HEK293 (cell line): ENCODE data around the gene INTS14.
A peak's percentile ranks its signal among the peaks of the same experiment; 100 is the strongest.

Source experiments
- CTCF ChIA-PET: fragments of 350-600 bp; formaldehyde crosslinking; extraction: SDS; loops from one replicate; lab custom pipeline; 2021; ENCODE audit warnings: antibody characterized with exemption; lab: Yijun Ruan, JAX
- POLR2A ChIA-PET: fragments of 300-600 bp; formaldehyde crosslinking; extraction: SDS; loops from one replicate; lab custom pipeline; 2020; ENCODE audit warnings: antibody characterized with exemption, inconsistent platforms; lab: Yijun Ruan, JAX
- H3K27ac ChIP-seq: fragments of 200-500 bp; sonication (Bioruptor generic); 2 replicates; pipeline ENCODE4 v1.5.1; 2014; ENCODE audit warnings: low read depth, low read length, control low read depth, inconsistent platforms; ENCODE audit errors: extremely low read depth
- H3K36me3 ChIP-seq, 2 experiments: fragments of 200-500 bp in 1 of 2; sonication (Bioruptor generic) in 1 of 2; 1 replicate in 1 of 2; 2 replicates in 1 of 2; pipeline ENCODE4 v1.5.1; 2014 to 2017; ENCODE audit warnings: inconsistent platforms in 2 of 2, low read length in 2 of 2; ENCODE audit not compliant: control insufficient read depth in 2 of 2, insufficient read depth in 1 of 2
- H3K4me1 ChIP-seq: fragments of 200-500 bp; sonication (Bioruptor generic); 2 replicates; pipeline ENCODE4 v1.5.1; 2014; ENCODE audit warnings: mild to moderate bottlenecking, low read length, inconsistent platforms; ENCODE audit not compliant: control insufficient read depth, insufficient read depth
- H3K4me3 ChIP-seq: 2 replicates; pipeline ENCODE4 v1.5.1; 2011; ENCODE audit warnings: low read depth, mild to moderate bottlenecking, control low read depth, low read length, moderate library complexity
- H3K9me3 ChIP-seq: fragments of 200-500 bp; sonication (Bioruptor generic); 2 replicates; pipeline ENCODE4 v1.5.1; 2014; ENCODE audit warnings: low read depth, low read length, inconsistent platforms; ENCODE audit not compliant: control insufficient read depth, insufficient read depth
- BCL6B ChIP-seq: fragments of 450-650 bp; formaldehyde crosslinking; IDR thresholded peaks from 2 replicates; pipeline ENCODE4 v1.5.1; 2017; ENCODE audit warnings: missing biosample characterization, missing genetic modification characterization
- GFI1B ChIP-seq: fragments of 450-650 bp; formaldehyde crosslinking; IDR thresholded peaks from 2 replicates; pipeline ENCODE4 v1.5.1; 2016; ENCODE audit warnings: missing biosample characterization, missing genetic modification characterization
- KLF17 ChIP-seq: fragments of 450-650 bp; formaldehyde crosslinking; IDR thresholded peaks from 2 replicates; pipeline ENCODE4 v1.5.1; 2016; ENCODE audit warnings: missing biosample characterization, missing genetic modification characterization
- OSR2 ChIP-seq: fragments of 450-650 bp; formaldehyde crosslinking; IDR thresholded peaks from 2 replicates; pipeline ENCODE4 v1.5.1; 2016; ENCODE audit warnings: missing biosample characterization, missing genetic modification characterization
- PRDM10 ChIP-seq: fragments of 450-650 bp; formaldehyde crosslinking; IDR thresholded peaks from 2 replicates; pipeline ENCODE4 v1.5.1; 2016; ENCODE audit warnings: missing biosample characterization, missing genetic modification characterization
- SCRT1 ChIP-seq: fragments of 450-650 bp; formaldehyde crosslinking; IDR thresholded peaks from 2 replicates; pipeline ENCODE4 v1.5.1; 2016; ENCODE audit warnings: missing biosample characterization, missing genetic modification characterization, borderline replicate concordance
- SCRT2 ChIP-seq: fragments of 450-650 bp; formaldehyde crosslinking; IDR thresholded peaks from 2 replicates; pipeline ENCODE4 v1.5.1; 2016; ENCODE audit warnings: missing biosample characterization, missing genetic modification characterization
- WT1 ChIP-seq: fragments of 450-650 bp; formaldehyde crosslinking; IDR thresholded peaks from 2 replicates; pipeline ENCODE4 v1.5.1; 2016; ENCODE audit warnings: missing biosample characterization, missing genetic modification characterization
- ZBTB48 ChIP-seq: fragments of 450-650 bp; formaldehyde crosslinking; IDR thresholded peaks from 2 replicates; pipeline ENCODE4 v1.5.1; 2016; ENCODE audit warnings: missing biosample characterization, missing genetic modification characterization
- ZEB2 ChIP-seq: fragments of 450-650 bp; formaldehyde crosslinking; IDR thresholded peaks from 2 replicates; pipeline ENCODE4 v1.5.1; 2016; ENCODE audit warnings: missing biosample characterization, missing genetic modification characterization
- ZFP37 ChIP-seq: fragments of 450-650 bp; formaldehyde crosslinking; IDR thresholded peaks from 2 replicates; pipeline ENCODE4 v1.5.1; 2016; ENCODE audit warnings: missing biosample characterization, missing genetic modification characterization
- ZNF121 ChIP-seq: fragments of 450-650 bp; formaldehyde crosslinking; IDR thresholded peaks from 2 replicates; pipeline ENCODE4 v1.5.1; 2016; ENCODE audit warnings: missing biosample characterization, missing genetic modification characterization
- ZNF138 ChIP-seq: fragments of 450-650 bp; formaldehyde crosslinking; IDR thresholded peaks from 2 replicates; pipeline ENCODE4 v1.5.1; 2016; ENCODE audit warnings: missing biosample characterization, missing genetic modification characterization, borderline replicate concordance
- ZNF146 ChIP-seq: fragments of 450-650 bp; formaldehyde crosslinking; IDR thresholded peaks from 2 replicates; pipeline ENCODE4 v1.5.1; 2016; ENCODE audit warnings: missing biosample characterization, missing genetic modification characterization
- ZNF184 ChIP-seq: fragments of 450-650 bp; IDR thresholded peaks from 2 replicates; pipeline ENCODE4 v1.5.1; 2018; ENCODE audit warnings: missing biosample characterization, mild to moderate bottlenecking, missing genetic modification characterization
- ZNF2 ChIP-seq: fragments of 450-650 bp; formaldehyde crosslinking; IDR thresholded peaks from 2 replicates; pipeline ENCODE4 v1.5.1; 2016; ENCODE audit warnings: missing biosample characterization, missing genetic modification characterization
- ZNF214 ChIP-seq: fragments of 450-650 bp; formaldehyde crosslinking; IDR thresholded peaks from 2 replicates; pipeline ENCODE4 v1.5.1; 2017; ENCODE audit warnings: missing biosample characterization, mild to moderate bottlenecking, missing genetic modification characterization, borderline replicate concordance
- ZNF335 ChIP-seq: fragments of 450-650 bp; formaldehyde crosslinking; conservative IDR thresholded peaks from 2 replicates; pipeline ENCODE4 v1.5.1; 2016; ENCODE audit warnings: missing biosample characterization, missing genetic modification characterization
- ZNF37A ChIP-seq: fragments of 450-650 bp; IDR thresholded peaks from 2 replicates; pipeline ENCODE4 v1.5.1; 2018; ENCODE audit warnings: missing biosample characterization, missing genetic modification characterization
- ZNF513 ChIP-seq: fragments of 450-650 bp; IDR thresholded peaks from 2 replicates; pipeline ENCODE4 v1.5.1; 2018; ENCODE audit warnings: missing biosample characterization, missing genetic modification characterization
- ZNF561 ChIP-seq: fragments of 450-650 bp; IDR thresholded peaks from 2 replicates; pipeline ENCODE4 v1.5.1; 2018; ENCODE audit warnings: missing biosample characterization, missing genetic modification characterization, borderline replicate concordance
- ZNF600 ChIP-seq: fragments of 450-650 bp; formaldehyde crosslinking; IDR thresholded peaks from 2 replicates; pipeline ENCODE4 v1.5.1; 2016; ENCODE audit warnings: missing biosample characterization, missing genetic modification characterization
- ZNF629 ChIP-seq: fragments of 450-650 bp; formaldehyde crosslinking; IDR thresholded peaks from 2 replicates; pipeline ENCODE4 v1.5.1; 2017; ENCODE audit warnings: missing biosample characterization, missing genetic modification characterization
- ZNF776 ChIP-seq: fragments of 450-650 bp; formaldehyde crosslinking; IDR thresholded peaks from 2 replicates; pipeline ENCODE4 v1.5.0; 2017; ENCODE audit warnings: missing biosample characterization, missing genetic modification characterization, borderline replicate concordance
- ZNF791 ChIP-seq: fragments of 450-650 bp; formaldehyde crosslinking; IDR thresholded peaks from 2 replicates; pipeline ENCODE4 v1.5.1; 2016; ENCODE audit warnings: missing biosample characterization, missing genetic modification characterization
- ZSCAN4 ChIP-seq: fragments of 450-650 bp; formaldehyde crosslinking; IDR thresholded peaks from 2 replicates; pipeline ENCODE4 v1.5.1; 2017; ENCODE audit warnings: missing biosample characterization, missing genetic modification characterization

INTS14 gene

GRCh38 chr15:65577129-65577996, 33.6 kb downstream of the INTS14 start:
- Histone ChIP-seq H3K36me3 (peaks cover 68 to 84% of the 10 kb centered on the region in 2 experiments), H3K4me3 (no peak overlapping the region), H3K27ac (no peak overlapping the region), H3K9me3 (no peaks in the 10 kb centered on the region), H3K4me1 (peaks cover 4% of the 10 kb centered on the region; the same call in 1 of the 2 replicates)
- ChIA-PET POLR2A (no interaction called here), CTCF (interaction anchor here (1.7 kb wide), 1 partner anchor 175 kb away, joined by 5 read pairs; no protein-coding TSS in a partner anchor)
- TF ChIP-seq ZNF121 (tag by site-specific recombination) = peak; percentile 67
- peak; percentile 64 for TF ChIP-seq ZNF600
- no peak for TF ChIP-seq BCL6B
- TF ChIP-seq ZNF146 (tag by site-specific recombination) = no peak
- TF ChIP-seq ZNF138 (tag by site-specific recombination) = no peak
- peak; percentile 92 for TF ChIP-seq SCRT2
- peak; percentile 38; the same call in 1 of the 2 replicates for TF ChIP-seq OSR2 (tag by site-specific recombination)
- 0 out of 2 replicates have a peak, but pooled peaks have one; percentile 37 for TF ChIP-seq KLF17
- no peak for TF ChIP-seq ZNF513 (tag by site-specific recombination)
- TF ChIP-seq ZNF2 (tag by site-specific recombination) = peak; percentile 28; the same call in 1 of the 2 replicates
- no peak for TF ChIP-seq ZNF184 (tag by site-specific recombination)
- no peak for TF ChIP-seq ZNF37A (tag by site-specific recombination)
- no peak for TF ChIP-seq ZBTB48 (tag by site-specific recombination)
- peak; percentile 8; the same call in 1 of the 2 replicates for TF ChIP-seq GFI1B (tag by site-specific recombination)
- peak; percentile 90 for TF ChIP-seq SCRT1 (tag by site-specific recombination)

GRCh38 chr15:65576664-65577063, 34.3 kb downstream of the INTS14 start:
- H3K27ac ChIP-seq = no peak overlapping the region
- no peaks in the 10 kb centered on the region for H3K9me3 ChIP-seq
- peaks cover 67 to 84% of the 10 kb centered on the region in 2 experiments for H3K36me3 ChIP-seq
- H3K4me1 ChIP-seq = peaks cover 4% of the 10 kb centered on the region; the same call in 1 of the 2 replicates
- POLR2A ChIA-PET = interaction anchor here (1.3 kb wide), 1 partner anchor 8 kb away, joined by 3 read pairs; no protein-coding TSS in a partner anchor
- CTCF ChIA-PET = interaction anchor here (1.7 kb wide), 1 partner anchor 175 kb away, joined by 5 read pairs; no protein-coding TSS in a partner anchor
- no peak overlapping the region for H3K4me3 ChIP-seq
- TF ChIP-seq ZNF776 (tag by site-specific recombination) (no peak), ZNF791 (tag by site-specific recombination) (no peak), ZSCAN4 (tag by site-specific recombination) (no peak), ZNF561 (no peak), PRDM10 (tag by site-specific recombination) (no peak), ZNF629 (tag by site-specific recombination) (peak; percentile 38; the same call in 1 of the 2 replicates), ZNF214 (tag by site-specific recombination) (no peak), ZFP37 (tag by site-specific recombination) (no peak), WT1 (no peak; the same call in 1 of the 2 replicates), ZNF335 (peak; percentile 26; the same call in 1 of the 2 replicates), ZEB2 (peak; percentile 55; the same call in 1 of the 2 replicates)
